AG04450 (cell line): ENCODE results near the gene CTPS1. TPM values are rescaled to one million over a fixed set of nuclear protein-coding genes. Genes with fewer than 3 reads are reported as not detected.

Experiments used
- CTCF ChIA-PET: fragments of 300-600, 350-600 bp; formaldehyde crosslinking; extraction: SDS; loops from one replicate; lab custom pipeline; 2022; ENCODE audit warnings: antibody characterized with exemption, inconsistent platforms; lab: Charles Lee
- POLR2A ChIA-PET: fragments of 350-600 bp; formaldehyde crosslinking; extraction: SDS; loops from one replicate; lab custom pipeline; 2021; ENCODE audit warnings: antibody characterized with exemption, inconsistent platforms; lab: Yijun Ruan, JAX
- DNase-seq: peaks from one replicate; pipeline ENCODE4 v3.0.0-alpha.2; 2011; ENCODE audit warnings: low read depth, low spot score
- H3K27ac ChIP-seq: one replicate; pipeline ENCODE4 v1.5.1; 2012; ENCODE audit warnings: low read depth, low read length, control low read depth
- H3K27me3 ChIP-seq: one replicate; pipeline ENCODE4 v1.6.0; 2012; ENCODE audit warnings: low read length; ENCODE audit not compliant: control insufficient read depth, insufficient read depth
- H3K4me3 ChIP-seq: 2 replicates; pipeline ENCODE4 v1.5.1; 2011; ENCODE audit warnings: mild to moderate bottlenecking, low read depth, low read length, control low read depth
- H3K9me3 ChIP-seq: 2 replicates; pipeline ENCODE4 v1.5.1; 2012; ENCODE audit warnings: low read length; ENCODE audit not compliant: control insufficient read depth, insufficient read depth
- polyA plus RNA-seq: library from polyadenylated mRNA; depleted of rRNA; stranded (reverse); fragments of >200 nt; gene quantifications from 2 replicates; pipeline ENCODE4 v1.2.3, GENCODE V29; 2011
- TF ChIP-seq, protein P1 (sequence below): IDR thresholded peaks from 2 replicates; pipeline ENCODE4 v1.5.1; 2011; ENCODE audit warnings: low read depth, low read length, control low read depth, inconsistent platforms

Gene CTPS1
- polyA plus RNA-seq, 1 experiment: 29.5 TPM

DNA sequence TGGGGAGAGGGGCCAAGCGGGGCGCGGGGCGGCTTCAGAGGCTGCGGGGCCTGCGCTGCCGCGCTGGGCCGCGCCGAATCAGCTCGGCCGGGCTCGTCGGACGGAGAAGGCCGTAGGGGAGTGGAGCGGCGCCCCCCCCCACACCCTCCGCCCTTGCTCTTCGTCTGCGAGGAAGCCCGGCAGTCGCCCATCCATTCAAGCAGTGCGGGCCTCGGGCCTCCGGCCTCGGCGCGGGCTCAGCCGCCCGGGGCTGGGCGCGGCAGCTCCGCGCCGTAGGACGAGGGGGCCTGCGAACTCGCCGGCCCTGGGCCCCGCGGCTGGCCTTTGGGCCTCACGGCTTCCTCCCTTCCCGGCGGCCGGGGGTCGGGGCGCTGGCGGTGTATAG, 564 bp downstream of the CTPS1 start:
- Histone ChIP-seq H3K9me3 (no peaks in the 10 kb centered on the region; the same call in 1 of the 2 replicates), H3K27ac (peak overlapping the region; percentile 52), H3K27me3 (no peaks in the 10 kb centered on the region), H3K4me3 (peak overlapping the region; percentile 77)
- TF ChIP-seq, protein P1, sequence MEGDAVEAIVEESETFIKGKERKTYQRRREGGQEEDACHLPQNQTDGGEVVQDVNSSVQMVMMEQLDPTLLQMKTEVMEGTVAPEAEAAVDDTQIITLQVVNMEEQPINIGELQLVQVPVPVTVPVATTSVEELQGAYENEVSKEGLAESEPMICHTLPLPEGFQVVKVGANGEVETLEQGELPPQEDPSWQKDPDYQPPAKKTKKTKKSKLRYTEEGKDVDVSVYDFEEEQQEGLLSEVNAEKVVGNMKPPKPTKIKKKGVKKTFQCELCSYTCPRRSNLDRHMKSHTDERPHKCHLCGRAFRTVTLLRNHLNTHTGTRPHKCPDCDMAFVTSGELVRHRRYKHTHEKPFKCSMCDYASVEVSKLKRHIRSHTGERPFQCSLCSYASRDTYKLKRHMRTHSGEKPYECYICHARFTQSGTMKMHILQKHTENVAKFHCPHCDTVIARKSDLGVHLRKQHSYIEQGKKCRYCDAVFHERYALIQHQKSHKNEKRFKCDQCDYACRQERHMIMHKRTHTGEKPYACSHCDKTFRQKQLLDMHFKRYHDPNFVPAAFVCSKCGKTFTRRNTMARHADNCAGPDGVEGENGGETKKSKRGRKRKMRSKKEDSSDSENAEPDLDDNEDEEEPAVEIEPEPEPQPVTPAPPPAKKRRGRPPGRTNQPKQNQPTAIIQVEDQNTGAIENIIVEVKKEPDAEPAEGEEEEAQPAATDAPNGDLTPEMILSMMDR: no peak
- CTCF ChIA-PET: interaction anchor here (0.5 to 1.6 kb wide), 3 partner anchors 23 to 552 kb away, joined by 3 to 6 read pairs (median 3); no protein-coding TSS in a partner anchor
- POLR2A ChIA-PET: interaction anchor here (0.6 to 1.4 kb wide), 8 partner anchors 10 to 437 kb away, joined by 3 to 14 read pairs (median 4); no protein-coding TSS in a partner anchor
- DNase-seq: no peak

DNA sequence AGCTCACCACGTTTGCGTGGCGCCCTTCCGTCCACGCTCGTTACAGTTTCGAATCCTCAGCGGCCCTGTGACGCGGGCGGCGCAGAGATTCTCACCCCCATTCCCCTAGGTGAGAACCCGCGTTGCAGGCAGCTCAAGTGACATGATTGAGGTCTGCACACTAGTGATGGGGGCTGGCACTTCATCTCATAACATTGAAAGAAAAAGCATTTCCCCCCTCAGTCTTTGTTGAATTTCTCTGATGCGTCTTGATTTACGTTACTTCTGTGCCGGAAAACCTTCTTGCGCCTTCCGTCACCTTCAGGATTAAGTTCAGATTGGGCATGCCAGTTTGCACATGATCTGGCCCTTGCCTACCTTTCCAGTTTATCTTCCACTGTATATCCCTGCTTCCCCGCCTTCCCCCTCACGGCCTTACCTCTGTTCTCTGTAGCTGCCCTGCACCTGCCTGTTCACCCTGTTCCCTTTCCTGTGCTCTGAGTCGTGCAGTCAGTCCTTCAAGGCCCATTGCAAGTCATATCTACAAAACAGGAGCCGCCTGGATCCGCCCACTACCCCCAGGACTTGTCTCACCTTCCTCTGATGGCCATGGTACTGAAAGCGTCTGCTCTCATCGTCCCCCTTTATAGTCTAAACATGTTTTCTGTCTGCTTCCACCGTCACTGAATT, 1.1 kb downstream of the CTPS1 start:
- Histone ChIP-seq H3K27ac (peak overlapping the region; percentile 52), H3K27me3 (no peaks in the 10 kb centered on the region), H3K4me3 (peak overlapping the region; percentile 77), H3K9me3 (no peaks in the 10 kb centered on the region; the same call in 1 of the 2 replicates)
- ChIA-PET POLR2A (interaction anchor here (0.8 to 1.4 kb wide), 5 partner anchors 10 to 28 kb away, joined by 4 to 14 read pairs (median 5); no protein-coding TSS in a partner anchor), CTCF (interaction anchor here (1.5 to 1.6 kb wide), 2 partner anchors 23 to 31 kb away, joined by 3 to 6 read pairs; no protein-coding TSS in a partner anchor)
- DNase-seq: no peak
- TF ChIP-seq, protein P1: no peak

DNA sequence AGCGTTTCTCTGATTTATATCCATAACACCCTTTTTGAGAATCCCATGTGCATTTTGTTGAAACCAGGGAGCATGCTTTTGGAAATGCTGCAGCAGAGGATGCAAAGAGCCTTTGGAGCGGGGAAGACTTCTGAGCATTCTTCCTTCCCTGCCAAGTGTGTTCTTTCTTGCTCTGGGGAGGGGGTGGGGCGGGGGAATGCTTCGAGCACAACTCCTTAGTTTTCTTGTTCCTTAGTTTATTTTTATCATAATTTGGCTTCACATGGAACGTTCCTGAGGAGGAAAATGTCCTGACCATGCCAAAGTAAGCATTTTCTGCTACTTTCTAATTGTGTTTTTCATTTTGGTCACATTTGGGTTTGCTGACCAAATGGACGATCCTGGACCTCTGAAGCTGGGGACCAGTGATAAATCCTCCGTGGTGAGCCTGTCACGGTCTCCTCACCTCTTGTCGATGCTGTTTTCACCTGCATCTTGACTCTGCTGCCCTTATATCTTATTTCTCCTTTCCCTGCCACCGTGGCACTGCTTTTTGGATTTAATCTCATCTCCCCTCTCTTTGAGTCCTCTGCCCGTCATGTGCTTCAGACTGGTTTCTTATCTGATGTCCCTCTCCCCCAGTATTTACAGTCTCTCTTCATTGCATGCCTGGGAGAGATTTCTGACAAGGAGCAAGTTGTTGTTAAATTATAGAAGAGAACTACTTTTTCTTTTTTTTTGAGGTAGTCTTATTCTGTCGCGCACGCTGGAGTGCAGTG, 2.4 kb downstream of the CTPS1 start:
- Histone ChIP-seq H3K9me3 (no peaks in the 10 kb centered on the region; the same call in 1 of the 2 replicates), H3K27me3 (no peaks in the 10 kb centered on the region), H3K4me3 (peak overlapping the region; percentile 77), H3K27ac (peak overlapping the region; percentile 21)
- DNase-seq: no peak
- ChIA-PET POLR2A (no interaction called here), CTCF (interaction anchor here (0.9 to 1.6 kb wide), 3 partner anchors 13 to 132 kb away, joined by 3 to 5 read pairs (median 3); no protein-coding TSS in a partner anchor)
- TF ChIP-seq, protein P1: no peak

DNA sequence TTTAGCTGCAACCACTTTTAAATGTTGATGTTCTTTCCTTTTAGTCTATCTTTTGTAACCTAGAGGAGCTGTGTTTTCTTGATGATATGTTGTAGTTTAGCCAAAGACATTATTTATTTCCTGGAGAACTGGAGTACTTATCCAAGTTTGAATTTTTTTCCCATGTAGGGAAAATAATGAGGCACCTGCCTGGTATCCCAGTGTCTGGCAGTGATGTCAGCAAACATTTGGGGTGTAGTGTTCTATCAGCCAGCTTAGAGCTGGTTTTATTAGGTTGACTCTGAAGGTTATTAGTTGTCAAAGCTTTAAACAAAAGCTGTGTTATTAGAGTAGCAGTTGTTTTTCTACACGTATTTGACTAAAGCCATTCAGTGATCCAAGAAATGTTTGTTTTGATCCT, 3.2 kb downstream of the CTPS1 start:
- ChIA-PET CTCF (interaction anchor here (0.9 to 1.6 kb wide), 3 partner anchors 13 to 133 kb away, joined by 3 to 5 read pairs (median 3); no protein-coding TSS in a partner anchor), POLR2A (interaction anchor here (2.4 kb wide), 1 partner anchor 21 kb away, joined by 5 read pairs; no protein-coding TSS in a partner anchor)
- Histone ChIP-seq H3K27me3 (no peaks in the 10 kb centered on the region), H3K27ac (peak overlapping the region; percentile 2), H3K4me3 (no peak overlapping the region), H3K9me3 (no peaks in the 10 kb centered on the region; the same call in 1 of the 2 replicates)
- TF ChIP-seq, protein P1: no peak
- no peak for DNase-seq
